Upper lobe of left lung (tissue), 6 donors: ENCODE data around the gene PRRX1. TPM values are rescaled to one million over a fixed set of nuclear protein-coding genes. Genes with fewer than 3 reads are reported as not detected.

ENCODE experiments used
- ATAC-seq, 2 donors: fragments of 200-7000 bp; cut with Tn5 transposase; one replicate each; pipeline ENCODE4 v1.9.1; 2022; ENCODE audit warnings: mild to moderate bottlenecking in 2 of 2, moderate library complexity in 2 of 2; ENCODE audit not compliant: low FRiP score in 2 of 2
- DNase-seq, 2 donors: peaks; one replicate each; pipeline ENCODE4 v3.0.0-alpha.2; 2019 to 2020
- H3K27ac ChIP-seq, 4 donors: fragments of 200-600 bp; sonication (generic); one replicate each; pipeline ENCODE4 v1.5.1; 2016 to 2019
- H3K27me3 ChIP-seq, 4 donors: fragments of 200-600 bp; sonication (generic); one replicate each; pipeline ENCODE4 v1.5.1; 2017 to 2019
- H3K36me3 ChIP-seq, 4 donors: fragments of 200-600 bp; sonication (generic); one replicate each; pipeline ENCODE4 v1.5.1; 2016 to 2019
- H3K4me1 ChIP-seq, 4 donors: fragments of 200-600 bp; sonication (generic); one replicate each; pipeline ENCODE4 v1.5.1; 2018 to 2019
- H3K4me3 ChIP-seq, 4 donors: fragments of 200-600 bp; sonication (generic); one replicate each; pipeline ENCODE4 v1.5.1; 2017 to 2019; ENCODE audit warnings: mild to moderate bottlenecking in 2 of 4, moderate library complexity in 1 of 4
- H3K9me3 ChIP-seq, 4 donors: fragments of 200-600 bp; sonication (generic); one replicate each; pipeline ENCODE4 v1.5.1; 2018 to 2019
- CTCF ChIP-seq, 6 experiments: fragments of 450-650 bp in 4 of 6; fragments of 200-600 bp in 2 of 6; sonication (generic) in 2 of 6; IDR thresholded peaks; one replicate each; pipeline ENCODE4 v1.5.1; 2016 to 2019; ENCODE audit warnings: antibody characterized with exemption in 6 of 6
- EP300 ChIP-seq, 4 donors: sonication (generic); formaldehyde crosslinking; IDR thresholded peaks; one replicate each; pipeline ENCODE4 v1.5.1; 2017; ENCODE audit warnings: antibody characterized with exemption in 4 of 4, control low read depth in 2 of 4
- POLR2A ChIP-seq, 4 donors: fragments of 450-650 bp; IDR thresholded peaks; one replicate each; pipeline ENCODE4 v1.5.1; 2016 to 2017; ENCODE audit warnings: antibody characterized with exemption in 4 of 4, mild to moderate bottlenecking in 2 of 4
- POLR2AphosphoS5 ChIP-seq, 2 donors: sonication (generic); formaldehyde crosslinking; IDR thresholded peaks; one replicate each; pipeline ENCODE4 v1.5.1; 2017; ENCODE audit warnings: antibody characterized with exemption in 2 of 2
- WGBS, 2 donors: methylation state at CpG; one replicate each; pipeline ENCODE4 v1.1.5; 2017 to 2018; 5-methylcytosine and 5-hydroxymethylcytosine counted together
- total RNA-seq, 6 donors: library from RNA; depleted of rRNA in 4 of 6; stranded (reverse); fragments of >200 nt in 4 of 6; gene quantifications; one replicate each; pipeline versions ENCODE4 v1.1.0 to v1.2.1, GENCODE V29; 2016 to 2021
- donor health status: DM: no; HTN: no; CAD: no; lungs with moderate emphysema.
- donor health status: DM: no; HTN: yes; CAD: no; lungs with severe emphysema.

PRRX1 gene
- total RNA-seq, 6 donors from 2014 or later, result 6.1 to 36.0 (median 19.1) TPM

DNA sequence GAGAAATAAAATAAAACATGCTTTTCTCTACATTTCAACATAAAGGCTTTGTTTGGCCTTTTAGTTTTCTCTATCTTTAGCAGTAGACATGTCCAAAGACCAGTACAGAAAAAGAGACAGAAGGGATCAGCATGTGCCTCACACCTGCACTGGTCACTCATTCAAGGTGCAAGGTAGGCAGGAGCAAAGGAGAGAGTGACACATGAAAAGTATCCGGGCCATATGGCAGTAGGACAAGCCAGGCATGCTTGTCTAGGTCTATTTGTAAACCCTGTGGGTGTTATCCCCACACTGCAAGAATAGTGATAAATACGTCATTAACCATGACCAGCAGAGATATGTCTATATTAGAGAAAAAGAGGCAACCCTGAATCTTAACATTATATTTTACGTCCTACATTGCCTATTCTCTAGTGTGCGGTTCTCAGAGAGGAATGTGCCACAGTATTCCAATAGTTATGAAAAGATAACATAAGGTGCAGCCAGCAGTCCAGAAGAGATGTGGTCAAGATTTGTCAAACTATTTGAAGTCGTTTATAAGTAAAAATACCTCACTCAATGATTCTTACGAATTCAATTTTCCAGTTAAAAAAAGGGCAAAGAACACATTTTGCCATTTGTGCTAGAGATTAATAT is 32.1 kb downstream of the PRRX1 start:
- Histone ChIP-seq H3K9me3 (no peaks in the 10 kb centered on the region), H3K4me1 (no peaks in the 10 kb centered on the region), H3K27ac (no peak overlapping the region), H3K27me3 (no peaks in the 10 kb centered on the region), H3K4me3 (no peak overlapping the region), H3K36me3 (no peaks in the 10 kb centered on the region)
- ATAC-seq (no peak), DNase-seq (no peak)
- TF ChIP-seq POLR2A (IDR thresholded peaks at IDR 0.05) (no peak), CTCF (IDR thresholded peaks at IDR 0.05) (no peak), POLR2AphosphoS5 (IDR thresholded peaks at IDR 0.05) (no peak), EP300 (IDR thresholded peaks at IDR 0.05) (no peak)
- 78 to 84% methylated on average over 6 of the region's 6 CpGs for WGBS, 2 donors

DNA sequence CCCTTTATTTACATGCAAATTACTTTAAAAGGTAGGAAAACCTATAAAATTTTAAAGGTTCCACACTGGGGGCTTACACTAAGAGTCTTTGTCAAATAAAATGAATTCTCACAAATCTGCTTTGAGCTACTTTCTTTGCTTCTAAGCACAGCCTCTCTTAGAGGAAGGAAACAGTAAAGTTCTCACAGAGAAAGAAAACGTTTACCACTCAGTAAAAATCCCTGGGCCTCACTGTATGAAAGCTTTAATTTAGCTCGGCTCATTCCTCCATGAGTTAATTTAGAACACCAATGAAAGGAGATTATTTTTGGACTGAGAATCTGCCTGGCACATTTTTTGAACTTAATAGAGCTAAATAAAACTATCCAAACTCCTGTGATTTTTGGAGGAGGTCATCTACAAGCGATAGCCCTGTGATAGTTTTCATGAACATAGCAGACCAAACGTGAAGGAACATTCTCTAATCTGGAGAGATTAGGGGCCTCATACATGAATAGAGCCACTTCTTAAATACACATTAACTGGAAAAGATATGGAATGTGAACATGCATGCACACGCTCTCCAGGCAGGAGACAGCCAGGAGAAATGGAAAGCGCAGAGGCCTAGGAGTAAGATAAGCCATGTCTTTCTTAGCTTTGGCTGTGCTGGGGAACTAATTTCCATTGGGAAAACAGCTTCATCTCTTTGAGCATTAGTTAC is 32.8 kb downstream of the PRRX1 start:
- Histone ChIP-seq H3K4me1 (no peaks in the 10 kb centered on the region), H3K4me3 (no peak overlapping the region), H3K9me3 (no peaks in the 10 kb centered on the region), H3K27ac (no peak overlapping the region), H3K36me3 (no peaks in the 10 kb centered on the region), H3K27me3 (no peaks in the 10 kb centered on the region)
- no peak for ATAC-seq
- TF ChIP-seq POLR2AphosphoS5 (IDR thresholded peaks at IDR 0.05) (no peak), EP300 (IDR thresholded peaks at IDR 0.05) (no peak), CTCF (IDR thresholded peaks at IDR 0.05) (no peak), POLR2A (IDR thresholded peaks at IDR 0.05) (no peak)
- WGBS, 2 donors, result 69 to 79% methylated on average over 6 of the region's 6 CpGs
- DNase-seq, result no peak

GRCh38 chr1:170697316-170697715 is 33.4 kb downstream of the PRRX1 start:
- TF ChIP-seq POLR2AphosphoS5 (IDR thresholded peaks at IDR 0.05) (no peak), CTCF (IDR thresholded peaks at IDR 0.05) (no peak), EP300 (IDR thresholded peaks at IDR 0.05) (no peak), POLR2A (IDR thresholded peaks at IDR 0.05) (no peak)
- H3K4me3 ChIP-seq, result no peak overlapping the region
- ATAC-seq (no peak), DNase-seq (no peak)
- no peaks in the 10 kb centered on the region for H3K4me1 ChIP-seq
- H3K27me3 ChIP-seq, result no peaks in the 10 kb centered on the region
- no peak overlapping the region for H3K27ac ChIP-seq
- no peaks in the 10 kb centered on the region for H3K36me3 ChIP-seq
- no peaks in the 10 kb centered on the region for H3K9me3 ChIP-seq

- no peaks in the 10 kb centered on the region for H3K27me3 ChIP-seq
- DNase-seq (no peak), ATAC-seq (peak in 1 of 2 donors; percentile 55)
- WGBS, 2 donors, result 67 to 74% methylated on average over 11 of the region's 11 CpGs
- TF ChIP-seq POLR2AphosphoS5 (IDR thresholded peaks at IDR 0.05) (no peak), POLR2A (IDR thresholded peaks at IDR 0.05) (no peak), CTCF (IDR thresholded peaks at IDR 0.05) (no peak), EP300 (IDR thresholded peaks at IDR 0.05) (no peak)
- no peaks in the 10 kb centered on the region for H3K9me3 ChIP-seq
- H3K4me1 ChIP-seq, result no peaks in the 10 kb centered on the region
- H3K27ac ChIP-seq, result peak overlapping the region in 1 of 4 donors; percentile 7
- H3K4me3 ChIP-seq, result no peak overlapping the region
- no peaks in the 10 kb centered on the region for H3K36me3 ChIP-seq
These were observed 34.7 kb downstream of the PRRX1 start for GRCh38 chr1:170698301-170699275.
